GM21515 (cell line): ENCODE data around the gene TMEM129.

ENCODE experiments used
- ATAC-seq: cut with Tn5 transposase; IDR thresholded peaks from one replicate; pipeline ENCODE4 v1.9.1; 2021; ENCODE audit not compliant: unreplicated experiment

Gene TMEM129

GRCh38 chr4:1721666-1722550, 785 bp upstream of the TMEM129 start:
- peak; percentile 5 for ATAC-seq

GRCh38 chr4:1720163-1720983, 750 bp downstream of the TMEM129 start:
- ATAC-seq = no peak

GRCh38 chr4:1718095-1718850, 2.9 kb downstream of the TMEM129 start:
- ATAC-seq = no peak

GRCh38 chr4:1717129-1718094, 3.7 kb downstream of the TMEM129 start:
- ATAC-seq = no peak

GRCh38 chr4:1716065-1716945, 4.8 kb downstream of the TMEM129 start:
- no peak for ATAC-seq

- ATAC-seq = no peak
Measured at GRCh38 chr4:1715002-1715758, 5.9 kb downstream of the TMEM129 start.

- ATAC-seq = no peak
Measured at GRCh38 chr4:1714303-1715001, 6.7 kb downstream of the TMEM129 start.

- no peak for ATAC-seq
Measured at GRCh38 chr4:1713003-1713851, 7.9 kb downstream of the TMEM129 start.

- peak; percentile 70 for ATAC-seq
Measured at GRCh38 chr4:1712216-1713002, 8.7 kb downstream of the TMEM129 start, which contains the start of gene SLBP. Gene SLBP (minus strand): TSS chr4:1712319. CDS start chr4:1712188, 131 bp downstream.

GRCh38 chr4:1711571-1712215, 9.4 kb downstream of the TMEM129 start:
- peak; percentile 9 for ATAC-seq

- no peak for ATAC-seq
Measured at GRCh38 chr4:1711055-1711570, 10.0 kb downstream of the TMEM129 start.

- ATAC-seq = no peak
Measured at GRCh38 chr4:1708581-1708980, 12.5 kb downstream of the TMEM129 start.

- ATAC-seq = no peak
Measured at GRCh38 chr4:1706358-1706757, 14.8 kb downstream of the TMEM129 start.

- no peak for ATAC-seq
Measured at GRCh38 chr4:1705732-1706131, 15.4 kb downstream of the TMEM129 start.

- no peak for ATAC-seq
Measured at GRCh38 chr4:1703867-1704266, 17.3 kb downstream of the TMEM129 start.
